H9 (cell line): ENCODE data around the gene MUC5AC. TPM values are rescaled to one million over a fixed set of nuclear protein-coding genes. Genes with fewer than 3 reads are reported as not detected.

Experiments
- DNase-seq: peaks from one replicate; pipeline ENCODE4 v3.0.0-alpha.2; 2017
- H2AFZ ChIP-seq: one replicate; pipeline ENCODE4 v1.6.1; 2013; ENCODE audit warnings: mild to moderate bottlenecking, low read length, control low read depth, moderate library complexity
- H2AK5ac ChIP-seq: 2 replicates; pipeline ENCODE4 v1.6.1; 2013; ENCODE audit warnings: low read length, control low read depth, mixed read lengths; ENCODE audit not compliant: insufficient read length
- H2BK120ac ChIP-seq: one replicate; pipeline ENCODE4 v1.6.1; 2013; ENCODE audit warnings: low read depth, mild to moderate bottlenecking, low read length, control low read depth, inconsistent platforms; ENCODE audit not compliant: poor library complexity, severe bottlenecking
- H2BK12ac ChIP-seq: 2 replicates; pipeline ENCODE4 v1.6.1; 2013; ENCODE audit warnings: low read length, control low read depth, mixed read lengths, low read depth; ENCODE audit not compliant: insufficient read length
- H2BK15ac ChIP-seq: 2 replicates; pipeline ENCODE4 v1.6.1; 2013; ENCODE audit warnings: low read depth, low read length, control low read depth
- H2BK20ac ChIP-seq: one replicate; pipeline ENCODE4 v1.6.1; 2013; ENCODE audit warnings: low read depth, mild to moderate bottlenecking, low read length, control low read depth, inconsistent platforms; ENCODE audit not compliant: poor library complexity, severe bottlenecking
- H2BK5ac ChIP-seq: 2 replicates; pipeline ENCODE4 v1.6.1; 2013; ENCODE audit warnings: low read length, control low read depth, mixed read lengths; ENCODE audit not compliant: insufficient read length
- H3K14ac ChIP-seq: 2 replicates; pipeline ENCODE4 v1.6.1; 2013; ENCODE audit warnings: low read length, control low read depth; ENCODE audit not compliant: insufficient read depth
- H3K18ac ChIP-seq: 2 replicates; pipeline ENCODE4 v1.6.1; 2013; ENCODE audit warnings: low read depth, mild to moderate bottlenecking, mixed read lengths, low read length, control low read depth; ENCODE audit not compliant: insufficient read length
- H3K23ac ChIP-seq: 2 replicates; pipeline ENCODE4 v1.6.1; 2013; ENCODE audit warnings: low read length, control low read depth, mixed read lengths, low read depth; ENCODE audit not compliant: insufficient read length
- H3K23me2 ChIP-seq: 2 replicates; pipeline ENCODE4 v1.6.1; 2013; ENCODE audit warnings: low read depth, mild to moderate bottlenecking, mixed read lengths, low read length, control low read depth; ENCODE audit not compliant: insufficient read length, poor library complexity, severe bottlenecking
- H3K27ac ChIP-seq: 2 replicates; pipeline ENCODE4 v1.5.1; 2013; ENCODE audit warnings: low read length, control low read depth, mixed read lengths, low read depth; ENCODE audit not compliant: insufficient read length
- H3K27me3 ChIP-seq: 2 replicates; pipeline ENCODE4 v1.6.1; 2013; ENCODE audit warnings: low read length, control low read depth, inconsistent platforms; ENCODE audit not compliant: insufficient read depth
- H3K4ac ChIP-seq: 2 replicates; pipeline ENCODE4 v1.6.1; 2013; ENCODE audit warnings: low read depth, mild to moderate bottlenecking, control low read depth, inconsistent platforms, low read length, moderate library complexity
- H3K4me1 ChIP-seq: 2 replicates; pipeline ENCODE4 v1.6.1; 2013; ENCODE audit warnings: low read length, control low read depth, inconsistent platforms; ENCODE audit not compliant: insufficient read depth
- H3K4me2 ChIP-seq: 2 replicates; pipeline ENCODE4 v1.6.1; 2013; ENCODE audit warnings: low read length, control low read depth, mixed read lengths; ENCODE audit not compliant: insufficient read length, insufficient read depth
- H3K56ac ChIP-seq: 2 replicates; pipeline ENCODE4 v1.6.1; 2013; ENCODE audit warnings: low read depth, mild to moderate bottlenecking, mixed read lengths, low read length, control low read depth; ENCODE audit not compliant: insufficient read length
- H3K79me1 ChIP-seq: 2 replicates; pipeline ENCODE4 v1.6.1; 2013; ENCODE audit warnings: low read depth, mild to moderate bottlenecking, moderate library complexity, low read length, control low read depth, inconsistent platforms; ENCODE audit not compliant: insufficient read depth, poor library complexity, severe bottlenecking
- H3K79me2 ChIP-seq: 2 replicates; pipeline ENCODE4 v1.6.1; 2013; ENCODE audit warnings: low read length, control low read depth, inconsistent platforms; ENCODE audit not compliant: insufficient read depth
- H3K9ac ChIP-seq: 2 replicates; pipeline ENCODE4 v1.6.1; 2013; ENCODE audit warnings: low read length, control low read depth, mixed read lengths; ENCODE audit not compliant: insufficient read length; ENCODE audit errors: extremely low read depth
- H3K9me3 ChIP-seq: one replicate; pipeline ENCODE4 v1.6.1; 2013; ENCODE audit warnings: low read depth, low read length, inconsistent platforms; ENCODE audit not compliant: control insufficient read depth
- H3T11ph ChIP-seq: one replicate; pipeline ENCODE4 v1.6.1; 2013; ENCODE audit warnings: mild to moderate bottlenecking, low read length, control low read depth, inconsistent platforms
- H4K20me1 ChIP-seq: one replicate; pipeline ENCODE4 v1.6.1; 2013; ENCODE audit not compliant: control insufficient read depth, insufficient read length, insufficient read depth
- H4K5ac ChIP-seq: 2 replicates; pipeline ENCODE4 v1.6.1; 2013; ENCODE audit warnings: low read depth, mild to moderate bottlenecking, mixed read lengths, low read length, control low read depth; ENCODE audit not compliant: insufficient read length
- H4K8ac ChIP-seq: replicated peaks from 2 replicates; pipeline ENCODE4 v1.6.1; 2013; ENCODE audit warnings: low read length, control low read depth, mixed read lengths, low read depth; ENCODE audit not compliant: insufficient read length
- H4K91ac ChIP-seq: 2 replicates; pipeline ENCODE4 v1.6.1; 2013; ENCODE audit warnings: low read depth, mild to moderate bottlenecking, moderate library complexity, mixed read lengths, low read length, control low read depth; ENCODE audit not compliant: insufficient read length
- H3K27ac Mint-ChIP-seq, 3 experiments: 2 replicates in 2 of 3; 3 replicates in 1 of 3; pipeline ENCODE4 v1.8.0; 2020 to 2021; ENCODE audit warnings: mixed read lengths in 3 of 3, mild to moderate bottlenecking in 1 of 3, moderate library complexity in 1 of 3
- H3K27me3 Mint-ChIP-seq: 2 replicates; pipeline ENCODE4 v1.8.0; 2021; ENCODE audit warnings: low read depth, mild to moderate bottlenecking, moderate library complexity, mixed read lengths
- H3K36me3 Mint-ChIP-seq, 3 experiments: 2 replicates in 2 of 3; 3 replicates in 1 of 3; pipeline ENCODE4 v1.8.0; 2020 to 2021; ENCODE audit warnings: low read depth in 3 of 3, mixed read lengths in 3 of 3; ENCODE audit not compliant: insufficient read depth in 1 of 3
- H3K4me1 Mint-ChIP-seq, 2 experiments: 2 replicates each; pipeline ENCODE4 v1.8.0; 2020; ENCODE audit warnings: mixed read lengths in 2 of 2
- H3K4me3 Mint-ChIP-seq, 2 experiments: 2 replicates in 1 of 2; 3 replicates in 1 of 2; pipeline ENCODE4 v1.8.0; 2020 to 2021; ENCODE audit warnings: mild to moderate bottlenecking in 2 of 2, mixed read lengths in 2 of 2, moderate library complexity in 1 of 2
- H3K9me3 Mint-ChIP-seq, 2 experiments: 2 replicates in 1 of 2; 3 replicates in 1 of 2; pipeline ENCODE4 v1.8.0; 2020; ENCODE audit warnings: mild to moderate bottlenecking in 2 of 2, mixed read lengths in 2 of 2, moderate library complexity in 1 of 2
- CTCF ChIP-seq: fragments of 200-600 bp; sonication (generic); conservative IDR thresholded peaks from 3 replicates; pipeline ENCODE4 v1.8.0; 2021; ENCODE audit warnings: antibody characterized with exemption, mild to moderate bottlenecking
- WGBS: extraction: QIAGEN DNeasy Blood & Tissue Kit; methylation state at CpG from one replicate; pipeline ENCODE4 v1.1.7; 2013; ENCODE audit warnings: missing lambda C conversion rate, low lambda C conversion rate, mixed read lengths; ENCODE audit not compliant: insufficient read length; ENCODE audit errors: extremely low coverage; 5-methylcytosine and 5-hydroxymethylcytosine counted together
- total RNA-seq: library from RNA; stranded (reverse); gene quantifications from 2 replicates; pipeline ENCODE4 v1.2.1, GENCODE V29; 2021

MUC5AC gene
- total RNA-seq, 1 experiment from 2014 or later: not detected

GRCh38 chr11:1138097-1138496, 19.7 kb upstream of the MUC5AC start:
- Histone ChIP-seq H3K79me1 (no peaks in the 10 kb centered on the region), H3K79me2 (no peaks in the 10 kb centered on the region), H3T11ph (no peak overlapping the region), H3K9me3 (no peaks in the 10 kb centered on the region), H2BK15ac (no peak overlapping the region), H3K9ac (no peak overlapping the region), H3K4ac (no peak overlapping the region), H3K14ac (no peak overlapping the region), H3K4me2 (no peak overlapping the region), H2BK5ac (no peak overlapping the region), H2AK5ac (no peak overlapping the region), H4K8ac (no peak overlapping the region), H3K56ac (no peak overlapping the region), H2BK20ac (no peak overlapping the region), H3K27ac (no peak overlapping the region), H2BK12ac (no peak overlapping the region), H2BK120ac (no peak overlapping the region), H3K18ac (no peak overlapping the region), H3K27me3 (no peaks in the 10 kb centered on the region), H3K23me2 (no peaks in the 10 kb centered on the region), H4K5ac (no peak overlapping the region), H4K91ac (no peak overlapping the region), H4K20me1 (no peaks in the 10 kb centered on the region), H2AFZ (no peak overlapping the region), H3K23ac (no peak overlapping the region), H3K4me1 (no peaks in the 10 kb centered on the region)
- H3K27me3 Mint-ChIP-seq: peaks cover 58% of the 10 kb centered on the region
- DNase-seq: no peak
- H3K4me3 Mint-ChIP-seq: no peak overlapping the region
- H3K4me1 Mint-ChIP-seq: peaks cover 0 to 5% of the 10 kb centered on the region in 2 experiments; a peak in 1 of 4 replicates
- WGBS: no CpG with 5 or more reads among the region's 8 CpGs
- H3K9me3 Mint-ChIP-seq: peaks cover 33 to 47% of the 10 kb centered on the region in 2 experiments
- no peak overlapping the region for H3K27ac Mint-ChIP-seq
- no peak for TF ChIP-seq CTCF
- H3K36me3 Mint-ChIP-seq: peaks cover 0 to 5% (median 0%) of the 10 kb centered on the region in 3 experiments; a peak in 1 of 7 replicates
